ENCODE data around the gene KDELR3.

The KDELR3 gene

GRCh38 chr22:38484244-38484643 lies 16.3 kb downstream of the KDELR3 start:
- no peak for DNase-seq

GRCh38 chr22:38485783-38486182 lies 17.9 kb downstream of the KDELR3 start:
- DNase-seq, result no peak

- no peak for DNase-seq
Measured at GRCh38 chr22:38487946-38488345, 20.1 kb downstream of the KDELR3 start.

GRCh38 chr22:38489142-38489541 lies 21.2 kb downstream of the KDELR3 start:
- DNase-seq, result no peak

GRCh38 chr22:38489561-38490145 lies 21.8 kb downstream of the KDELR3 start:
- no peak for DNase-seq

GRCh38 chr22:38490475-38490874 lies 22.6 kb downstream of the KDELR3 start:
- DNase-seq, result no peak

- DNase-seq, result no peak
Measured at GRCh38 chr22:38490915-38491314, 23.0 kb downstream of the KDELR3 start.

GRCh38 chr22:38491707-38492348 lies 23.9 kb downstream of the KDELR3 start:
- DNase-seq, result no peak

GRCh38 chr22:38494498-38494897 lies 26.6 kb downstream of the KDELR3 start:
- peak; percentile 55 for DNase-seq

GRCh38 chr22:38494939-38495338 lies 27.0 kb downstream of the KDELR3 start:
- no peak for DNase-seq

GRCh38 chr22:38497869-38498268 lies 30.0 kb downstream of the KDELR3 start:
- no peak for DNase-seq

GRCh38 chr22:38501797-38502672 lies 34.1 kb downstream of the KDELR3 start:
- DNase-seq, result no peak

- no peak for DNase-seq
Measured at GRCh38 chr22:38503021-38503420, 35.1 kb downstream of the KDELR3 start.

- DNase-seq, result peak; percentile 58
Measured at GRCh38 chr22:38504731-38505540, 37.0 kb downstream of the KDELR3 start.

GRCh38 chr22:38505541-38506117 lies 37.7 kb downstream of the KDELR3 start:
- peak; percentile 64 for DNase-seq

GRCh38 chr22:38506118-38506962 lies 38.4 kb downstream of the KDELR3 start, which contains the start of gene DDX17:
Gene DDX17 (minus strand): TSS chr22:38506311.
- peak; percentile 95 for DNase-seq

GRCh38 chr22:38510416-38510970 lies 42.6 kb downstream of the KDELR3 start:
- DNase-seq, result no peak

- no peak for DNase-seq
Measured at GRCh38 chr22:38513063-38513462, 45.2 kb downstream of the KDELR3 start.

- DNase-seq, result no peak
Measured at GRCh38 chr22:38518620-38519019, 50.7 kb downstream of the KDELR3 start.

- no peak for DNase-seq
Measured at GRCh38 chr22:38519453-38520250, 51.8 kb downstream of the KDELR3 start.

Measured in fibroblast of skin of right biceps (primary cell).